A204.1 (cell line): ENCODE measurements around the gene POLR1H.

Experiments
- FAIRE-seq: peaks from 2 replicates; lab custom pipeline; 2012; peaks lifted over from hg19 to GRCh38; lab: Jason Lieb, UNC

Gene POLR1H

GRCh38 chr6:30097902-30098768, 37.1 kb downstream of the POLR1H start:
- no peak for FAIRE-seq

GRCh38 chr6:30100154-30100553, 39.1 kb downstream of the POLR1H start:
- no peak for FAIRE-seq

- FAIRE-seq, result no peak
Measured at GRCh38 chr6:30100585-30101443, 39.7 kb downstream of the POLR1H start.

GRCh38 chr6:30101444-30102413, 40.7 kb downstream of the POLR1H start:
- FAIRE-seq, result no peak

- no peak for FAIRE-seq
Measured at GRCh38 chr6:30102414-30102969, 41.4 kb downstream of the POLR1H start.

GRCh38 chr6:30102970-30103871, 42.2 kb downstream of the POLR1H start:
- no peak for FAIRE-seq

GRCh38 chr6:30103872-30104179, 42.8 kb downstream of the POLR1H start:
- FAIRE-seq, result no peak

- FAIRE-seq, result no peak
Measured at GRCh38 chr6:30104661-30105060, 43.6 kb downstream of the POLR1H start.

- no peak for FAIRE-seq
Measured at GRCh38 chr6:30111266-30111856, 50.3 kb downstream of the POLR1H start.

GRCh38 chr6:30112402-30112994, 51.4 kb downstream of the POLR1H start:
- FAIRE-seq, result no peak

GRCh38 chr6:30113003-30113759, 52.1 kb downstream of the POLR1H start, which contains the start of gene TRIM31:
TSS of gene TRIM31 (minus strand) at chr6:30113090. CDS start at chr6:30112805, 285 bp downstream.
- FAIRE-seq, result no peak

GRCh38 chr6:30113841-30114240, 52.8 kb downstream of the POLR1H start:
- no peak for FAIRE-seq
